Keratinocyte (primary cell): ENCODE measurements around the gene FRY. TPM values are rescaled to one million over a fixed set of nuclear protein-coding genes. Genes with fewer than 3 reads are reported as not detected.

Experiments used
- DNase-seq: peaks from one replicate; pipeline ENCODE4 v3.0.0-alpha.2; 2011; ENCODE audit warnings: low read depth, missing footprints, low spot score
- FAIRE-seq: peaks from 2 replicates; lab custom pipeline; 2011; peaks lifted over from hg19 to GRCh38; lab: Jason Lieb, UNC
- H2AFZ ChIP-seq: 2 replicates; pipeline ENCODE4 v1.6.0; 2012; ENCODE audit warnings: low read length, control low read depth, inconsistent platforms; ENCODE audit not compliant: control insufficient read depth
- H3K27ac ChIP-seq: 2 replicates; pipeline ENCODE4 v1.5.1; 2011; ENCODE audit warnings: low read length; ENCODE audit not compliant: control insufficient read depth, insufficient read depth
- H3K27me3 ChIP-seq: 3 replicates; pipeline ENCODE4 v1.6.0; 2011; ENCODE audit warnings: low read length; ENCODE audit not compliant: control insufficient read depth, insufficient read depth; ENCODE audit errors: extremely low read depth
- H3K36me3 ChIP-seq, 2 experiments: 2 replicates in 1 of 2; 3 replicates in 1 of 2; pipeline ENCODE4 v1.5.1; 2011; ENCODE audit warnings: low read length in 2 of 2, mild to moderate bottlenecking in 1 of 2; ENCODE audit not compliant: control insufficient read depth in 2 of 2, insufficient read depth in 2 of 2; ENCODE audit errors: extremely low read depth in 1 of 2
- H3K4me1 ChIP-seq: 3 replicates; pipeline ENCODE4 v1.5.1; 2011; ENCODE audit warnings: low read length; ENCODE audit not compliant: control insufficient read depth, insufficient read depth; ENCODE audit errors: extremely low read depth
- H3K4me2 ChIP-seq: 3 replicates; pipeline ENCODE4 v1.6.0; 2011; ENCODE audit warnings: low read depth, low read length; ENCODE audit not compliant: control insufficient read depth, insufficient read depth; ENCODE audit errors: extremely low read depth
- H3K4me3 ChIP-seq, 3 experiments: fragments of 200-600 bp in 1 of 3; sonication (generic) in 1 of 3; 2 replicates in 2 of 3; 3 replicates in 1 of 3; pipeline ENCODE4 v1.5.1; 2011 to 2016; ENCODE audit warnings: low read length in 3 of 3, mild to moderate bottlenecking in 3 of 3, control low read depth in 2 of 3, inconsistent platforms in 1 of 3, low read depth in 1 of 3, mixed read lengths in 1 of 3, mixed run types in 1 of 3, moderate library complexity in 1 of 3; ENCODE audit not compliant: control insufficient read depth in 2 of 3, insufficient read depth in 2 of 3; ENCODE audit errors: extremely low read depth in 1 of 3
- H3K79me2 ChIP-seq: 2 replicates; pipeline ENCODE4 v1.6.0; 2012; ENCODE audit warnings: low read length; ENCODE audit not compliant: control insufficient read depth, insufficient read depth
- H3K9ac ChIP-seq: 3 replicates; pipeline ENCODE4 v1.6.0; 2011; ENCODE audit warnings: low read length; ENCODE audit not compliant: control insufficient read depth, insufficient read depth; ENCODE audit errors: extremely low read depth
- H3K9me1 ChIP-seq: 3 replicates; pipeline ENCODE4 v1.6.0; 2011; ENCODE audit warnings: low read length; ENCODE audit not compliant: control insufficient read depth, insufficient read depth; ENCODE audit errors: extremely low read depth
- H3K9me3 ChIP-seq: 2 replicates; pipeline ENCODE4 v1.5.1; 2012; ENCODE audit warnings: low read depth, low read length; ENCODE audit not compliant: control insufficient read depth
- H4K20me1 ChIP-seq: 3 replicates; pipeline ENCODE4 v1.6.0; 2011; ENCODE audit warnings: low read length; ENCODE audit not compliant: control insufficient read depth, insufficient read depth; ENCODE audit errors: extremely low read depth
- EZH2 ChIP-seq: IDR thresholded peaks from one replicate; pipeline ENCODE4 v1.6.1; 2012; ENCODE audit warnings: inconsistent platforms, mild to moderate bottlenecking, low read length, moderate library complexity
- dilution Hi-C: fragments of 300-500 bp; cut with MboI; formaldehyde crosslinking; loops from one replicate; pipeline ENCODE4 v1.7.0; 2020; ENCODE audit warnings: low sequenced_read_pairs; ENCODE audit not compliant: extremely low pct_ligation_motif_present
- polyA plus RNA-seq, 5 experiments: library from polyadenylated mRNA; depleted of rRNA in 3 of 5; stranded (reverse) in 3 of 5; stranded (forward) in 1 of 5; unstranded in 1 of 5; fragments of >200 nt; gene quantifications; 1 replicate in 1 of 5; 2 replicates in 3 of 5; 3 replicates in 1 of 5; pipeline versions ENCODE4 v1.2.1 to v1.2.3, GENCODE V29; 2011 to 2012; ENCODE audit warnings: missing spikeins in 2 of 5, low read depth in 1 of 5, low replicate concordance in 1 of 5
- TF ChIP-seq, protein P1 (sequence below), 3 experiments: IDR thresholded peaks in 1 of 3; conservative IDR thresholded peaks in 1 of 3; optimal IDR thresholded peaks in 1 of 3; 2 replicates in 2 of 3; 3 replicates in 1 of 3; pipeline versions ENCODE3 to v1.5.1; 2011; ENCODE audit warnings: low read length in 3 of 3, mild to moderate bottlenecking in 3 of 3, moderate library complexity in 2 of 3, control low read depth in 1 of 3, inconsistent platforms in 1 of 3; ENCODE audit not compliant: insufficient read depth in 2 of 3; ENCODE audit errors: extremely low read depth in 1 of 3

The FRY gene
- polyA plus RNA-seq, 1 donor (not counting 4 experiments of a cell fraction or from before 2014, with no cell fraction given): 0.80 TPM

DNA sequence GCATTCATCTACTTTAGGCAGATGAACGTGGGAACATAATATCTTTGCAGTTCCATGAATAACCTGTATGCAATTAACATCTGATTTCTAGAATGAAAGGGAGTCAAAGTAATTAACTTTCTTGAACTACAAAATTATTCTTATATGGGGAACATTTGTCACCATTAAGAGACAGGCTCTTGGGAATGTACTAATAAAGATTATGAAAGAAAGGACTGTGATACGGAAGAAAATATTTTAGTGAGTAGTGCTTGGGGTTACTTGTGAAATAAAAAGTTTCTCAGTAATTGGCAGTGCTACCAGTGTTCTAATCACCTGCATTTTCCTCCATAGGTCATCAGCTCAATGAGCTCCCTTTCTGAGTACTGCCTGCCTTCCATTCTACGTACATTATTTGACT, 85.4 kb downstream of the FRY start:
- H3K4me1 ChIP-seq: no peaks in the 10 kb centered on the region
- H3K36me3 ChIP-seq: no peaks in the 10 kb centered on the region
- no peaks in the 10 kb centered on the region for H3K79me2 ChIP-seq
- H3K9me1 ChIP-seq: no peaks in the 10 kb centered on the region
- no peak overlapping the region for H3K27ac ChIP-seq
- H3K9ac ChIP-seq: no peak overlapping the region
- H3K9me3 ChIP-seq: no peaks in the 10 kb centered on the region
- no peaks in the 10 kb centered on the region for H3K27me3 ChIP-seq
- no peak overlapping the region for H2AFZ ChIP-seq
- dilution Hi-C loops: no loop called here
- DNase-seq (no peak), FAIRE-seq (no peak)
- H3K4me2 ChIP-seq: no peak overlapping the region
- TF ChIP-seq, protein P1, sequence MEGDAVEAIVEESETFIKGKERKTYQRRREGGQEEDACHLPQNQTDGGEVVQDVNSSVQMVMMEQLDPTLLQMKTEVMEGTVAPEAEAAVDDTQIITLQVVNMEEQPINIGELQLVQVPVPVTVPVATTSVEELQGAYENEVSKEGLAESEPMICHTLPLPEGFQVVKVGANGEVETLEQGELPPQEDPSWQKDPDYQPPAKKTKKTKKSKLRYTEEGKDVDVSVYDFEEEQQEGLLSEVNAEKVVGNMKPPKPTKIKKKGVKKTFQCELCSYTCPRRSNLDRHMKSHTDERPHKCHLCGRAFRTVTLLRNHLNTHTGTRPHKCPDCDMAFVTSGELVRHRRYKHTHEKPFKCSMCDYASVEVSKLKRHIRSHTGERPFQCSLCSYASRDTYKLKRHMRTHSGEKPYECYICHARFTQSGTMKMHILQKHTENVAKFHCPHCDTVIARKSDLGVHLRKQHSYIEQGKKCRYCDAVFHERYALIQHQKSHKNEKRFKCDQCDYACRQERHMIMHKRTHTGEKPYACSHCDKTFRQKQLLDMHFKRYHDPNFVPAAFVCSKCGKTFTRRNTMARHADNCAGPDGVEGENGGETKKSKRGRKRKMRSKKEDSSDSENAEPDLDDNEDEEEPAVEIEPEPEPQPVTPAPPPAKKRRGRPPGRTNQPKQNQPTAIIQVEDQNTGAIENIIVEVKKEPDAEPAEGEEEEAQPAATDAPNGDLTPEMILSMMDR (optimal IDR thresholded peaks at IDR 0.05 in 1 of 3, IDR thresholded peaks at IDR 0.05 in 1 of 3, conservative IDR thresholded peaks at IDR 0.05 in 1 of 3; ENCODE audit: extremely low read depth in 1 of 3, insufficient read depth in 2 of 3, low read length in 3 of 3): no peak
- TF ChIP-seq EZH2: no peak
- no peaks in the 10 kb centered on the region for H4K20me1 ChIP-seq
- H3K4me3 ChIP-seq: no peak overlapping the region

DNA sequence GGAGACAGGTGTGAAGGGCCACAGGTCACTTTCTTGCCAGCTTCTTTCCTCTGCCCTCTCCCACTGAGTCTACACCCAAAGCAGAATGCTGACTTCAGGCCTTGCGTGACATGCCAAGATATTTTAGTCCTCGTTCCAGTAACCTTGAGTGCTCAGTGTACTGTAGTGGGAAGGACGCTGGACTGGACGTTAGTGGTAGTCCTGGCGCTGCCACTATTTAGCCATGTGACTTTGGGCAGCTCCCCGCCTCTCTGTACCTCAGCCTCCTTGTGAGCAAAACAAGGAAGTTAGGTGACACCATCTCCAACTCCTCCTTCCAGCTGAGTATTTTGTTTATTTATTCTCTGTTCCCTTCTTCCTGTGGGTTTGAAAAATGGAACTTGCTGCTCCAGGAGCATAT, 86.1 kb downstream of the FRY start:
- Histone ChIP-seq H3K9ac (no peak overlapping the region), H3K79me2 (no peaks in the 10 kb centered on the region), H3K27me3 (no peaks in the 10 kb centered on the region), H4K20me1 (no peaks in the 10 kb centered on the region), H3K4me2 (no peak overlapping the region), H3K4me3 (no peak overlapping the region), H2AFZ (no peak overlapping the region), H3K36me3 (no peaks in the 10 kb centered on the region), H3K27ac (no peak overlapping the region), H3K4me1 (no peaks in the 10 kb centered on the region), H3K9me1 (no peaks in the 10 kb centered on the region), H3K9me3 (no peaks in the 10 kb centered on the region)
- no peak for DNase-seq
- TF ChIP-seq EZH2: no peak
- TF ChIP-seq, protein P1 (optimal IDR thresholded peaks at IDR 0.05 in 1 of 3, IDR thresholded peaks at IDR 0.05 in 1 of 3, conservative IDR thresholded peaks at IDR 0.05 in 1 of 3; ENCODE audit: extremely low read depth in 1 of 3, insufficient read depth in 2 of 3, low read length in 3 of 3): no peak
- dilution Hi-C loops: no loop called here
- FAIRE-seq: no peak
